ENCODE measurements around the gene ZNF467.
A peak's percentile ranks its signal among the peaks of the same experiment; 100 is the strongest.

ZNF467 gene

GRCh38 chr7:149773446-149774236, at the start of gene ZNF467:
Gene ZNF467, minus strand, starts transcription at chr7:149773588. Its CDS starts 2,556 bp downstream, at chr7:149771032.
- DNase-seq (ENCODE audit: low read depth), result peak; percentile 32

- DNase-seq (ENCODE audit: low read depth), result no peak
Observed at GRCh38 chr7:149822353-149822943, 49.1 kb upstream of the ZNF467 start.

- no peak for DNase-seq (ENCODE audit: low read depth)
Observed at GRCh38 chr7:149821191-149822148, 48.1 kb upstream of the ZNF467 start.

DNA sequence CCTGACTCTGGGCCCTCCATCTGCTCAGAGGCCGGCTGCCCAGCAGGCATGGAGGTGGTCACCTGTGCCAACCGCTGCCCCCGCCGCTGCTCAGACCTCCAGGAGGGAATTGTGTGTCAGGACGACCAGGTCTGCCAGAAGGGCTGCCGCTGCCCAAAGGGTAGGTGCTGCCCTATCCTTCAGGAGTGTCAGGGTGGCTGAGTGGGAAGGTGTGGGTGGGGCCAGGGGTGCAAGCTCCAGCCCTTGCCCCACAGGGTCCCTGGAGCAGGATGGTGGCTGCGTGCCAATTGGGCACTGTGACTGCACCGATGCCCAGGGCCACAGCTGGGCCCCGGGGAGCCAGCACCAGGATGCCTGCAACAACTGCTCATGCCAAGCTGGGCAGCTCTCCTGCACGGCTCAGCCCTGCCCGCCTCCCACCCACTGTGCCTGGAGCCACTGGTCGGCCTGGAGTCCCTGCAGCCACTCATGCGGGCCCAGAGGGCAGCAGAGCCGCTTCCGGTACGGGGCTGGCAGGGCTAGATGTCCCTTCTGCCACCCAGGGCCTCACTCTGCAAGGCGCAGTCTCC, 47.3 kb upstream of the ZNF467 start:
- DNase-seq (ENCODE audit: low read depth), result no peak

GRCh38 chr7:149819961-149820340, 46.6 kb upstream of the ZNF467 start:
- DNase-seq (ENCODE audit: low read depth), result no peak

GRCh38 chr7:149819141-149819960, 46.0 kb upstream of the ZNF467 start:
- DNase-seq (ENCODE audit: low read depth), result no peak

DNA sequence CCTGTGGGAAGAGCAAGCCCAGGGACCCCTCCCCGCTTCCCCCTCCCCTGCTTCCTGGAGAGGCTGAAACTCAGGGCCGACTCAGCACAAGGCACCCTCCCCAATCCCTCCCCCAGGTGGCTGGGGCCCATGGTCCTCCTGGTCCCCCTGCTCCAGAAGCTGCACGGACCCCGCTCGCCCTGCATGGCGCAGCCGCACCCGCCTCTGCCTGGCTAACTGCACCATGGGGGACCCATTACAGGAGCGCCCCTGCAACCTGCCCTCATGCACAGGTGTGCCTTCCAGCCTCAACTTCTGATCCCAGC, 45.1 kb upstream of the ZNF467 start:
- no peak for DNase-seq (ENCODE audit: low read depth)

DNA sequence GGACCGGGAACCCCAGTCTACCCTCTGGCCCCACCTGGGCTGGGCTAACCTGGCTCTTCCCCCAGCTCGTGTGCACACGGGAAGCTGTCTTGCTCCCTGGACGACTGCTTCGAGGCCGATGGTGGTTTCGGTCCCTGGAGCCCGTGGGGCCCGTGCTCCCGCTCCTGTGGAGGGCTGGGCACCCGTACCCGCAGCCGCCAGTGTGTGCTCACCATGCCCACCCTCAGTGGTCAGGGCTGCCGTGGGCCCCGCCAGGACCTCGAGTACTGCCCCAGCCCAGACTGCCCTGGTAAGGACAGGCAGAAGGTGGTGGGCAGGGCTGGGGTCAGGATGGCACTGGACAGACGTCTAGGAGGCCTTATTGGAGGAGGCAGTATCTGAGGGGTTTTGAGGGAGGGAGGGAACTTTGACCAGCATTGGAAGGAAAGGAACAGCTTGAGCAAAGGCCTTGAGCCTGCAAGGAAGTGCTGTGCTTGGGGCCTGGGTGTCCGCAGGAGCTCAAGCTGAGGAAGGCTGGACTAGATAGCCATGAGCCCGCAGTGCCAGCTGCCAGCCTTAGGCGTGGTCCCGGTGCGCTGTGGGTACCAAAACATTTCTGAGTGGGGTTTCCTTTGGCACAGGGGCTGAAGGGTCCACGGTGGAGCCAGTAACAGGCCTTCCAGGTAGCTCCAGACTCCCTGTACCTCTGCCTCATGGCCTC, 44.6 kb upstream of the ZNF467 start:
- no peak for DNase-seq (ENCODE audit: low read depth)

- no peak for DNase-seq (ENCODE audit: low read depth)
Observed at GRCh38 chr7:149817301-149817771, 43.9 kb upstream of the ZNF467 start.

DNA sequence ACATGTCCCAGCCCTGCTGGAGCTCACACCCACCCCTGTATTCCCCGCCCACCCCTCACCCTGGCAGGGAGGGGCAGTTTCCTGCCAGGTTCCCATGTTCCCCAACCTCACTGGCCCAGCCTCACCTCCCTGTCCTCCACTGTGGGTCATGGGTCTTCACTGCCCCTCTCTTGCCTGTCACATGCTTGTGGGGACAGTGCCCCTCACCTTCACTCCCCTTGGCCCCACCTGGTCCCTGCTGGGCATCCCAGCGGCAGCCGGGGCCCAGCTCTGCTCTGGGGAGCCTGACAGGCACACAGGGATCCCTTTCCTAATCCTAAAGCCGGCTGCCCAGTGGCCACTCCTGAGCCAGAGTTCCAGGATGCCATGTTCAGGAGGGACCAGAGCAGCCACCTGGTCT, 43.4 kb upstream of the ZNF467 start:
- DNase-seq (ENCODE audit: low read depth), result no peak

DNA sequence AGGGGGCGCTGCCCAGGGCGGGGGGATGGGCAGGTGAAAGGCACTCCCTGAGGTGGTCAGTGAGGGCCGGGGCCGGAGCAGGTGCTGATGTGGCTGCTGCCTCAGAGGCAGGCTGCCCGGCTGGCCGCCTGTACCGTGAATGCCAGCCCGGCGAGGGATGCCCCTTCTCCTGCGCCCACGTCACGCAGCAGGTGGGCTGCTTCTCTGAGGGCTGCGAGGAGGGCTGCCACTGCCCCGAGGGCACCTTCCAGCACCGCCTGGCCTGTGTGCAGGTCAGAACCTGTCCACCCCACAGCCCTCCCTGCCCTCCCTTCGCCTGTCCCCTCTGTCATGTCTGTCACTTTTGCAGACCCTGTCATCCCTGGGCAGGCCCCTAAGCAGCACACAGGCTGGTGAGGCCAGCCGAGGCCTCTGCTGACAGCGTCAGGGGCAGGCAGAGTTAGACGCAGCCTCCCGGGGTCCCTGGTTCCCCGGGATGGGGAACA, 42.9 kb upstream of the ZNF467 start:
- no peak for DNase-seq (ENCODE audit: low read depth)

DNA sequence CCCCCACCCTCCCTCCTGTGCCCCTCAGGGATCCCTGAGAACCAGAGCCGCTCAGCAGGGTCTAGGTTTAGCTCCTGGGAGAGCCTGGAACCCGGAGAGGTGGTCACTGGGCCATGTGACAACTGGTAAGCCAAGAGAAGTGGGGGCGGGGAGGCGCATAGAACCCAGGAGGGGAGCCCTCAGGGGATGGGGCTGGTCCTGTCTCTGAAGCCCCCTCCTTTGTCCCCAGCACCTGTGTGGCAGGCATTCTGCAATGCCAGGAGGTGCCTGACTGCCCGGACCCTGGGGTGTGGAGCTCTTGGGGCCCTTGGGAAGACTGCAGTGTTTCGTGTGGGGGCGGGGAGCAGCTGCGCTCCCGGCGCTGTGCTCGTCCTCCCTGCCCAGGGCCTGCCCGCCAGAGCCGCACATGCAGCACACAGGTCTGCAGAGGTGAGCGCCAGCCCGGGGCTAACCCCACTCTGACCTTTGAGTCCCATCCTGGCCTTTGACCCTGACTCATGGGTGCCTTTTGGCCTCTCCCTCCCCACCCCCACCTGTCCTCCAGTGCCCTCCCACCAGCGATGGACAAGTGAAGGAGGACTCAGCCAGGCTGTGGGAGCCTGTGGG, 42.4 kb upstream of the ZNF467 start:
- no peak for DNase-seq (ENCODE audit: low read depth)

- DNase-seq (ENCODE audit: low read depth), result no peak
Observed at GRCh38 chr7:149815121-149815520, 41.7 kb upstream of the ZNF467 start.

DNA sequence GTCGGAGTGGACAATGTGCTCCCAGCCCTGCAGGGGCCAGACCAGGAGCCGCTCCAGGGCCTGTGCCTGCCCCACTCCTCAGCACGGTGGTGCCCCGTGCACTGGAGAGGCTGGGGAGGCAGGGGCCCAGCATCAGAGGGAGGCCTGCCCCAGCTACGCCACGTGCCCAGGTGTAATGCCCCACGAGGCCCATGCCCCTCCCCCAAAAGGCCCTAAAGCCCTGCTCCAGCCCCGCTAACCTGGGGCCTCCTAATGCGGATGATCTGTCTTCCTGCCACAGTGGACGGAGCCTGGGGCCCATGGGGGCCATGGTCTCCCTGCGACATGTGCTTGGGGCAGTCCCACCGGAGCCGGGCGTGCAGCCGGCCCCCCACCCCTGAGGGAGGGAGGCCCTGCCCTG, 41.1 kb upstream of the ZNF467 start:
- DNase-seq (ENCODE audit: low read depth), result no peak

GRCh38 chr7:149813254-149814035, 40.1 kb upstream of the ZNF467 start:
- no peak for DNase-seq (ENCODE audit: low read depth)

GRCh38 chr7:149811831-149812490, 38.6 kb upstream of the ZNF467 start:
- DNase-seq (ENCODE audit: low read depth), result no peak

GRCh38 chr7:149811221-149811620, 37.8 kb upstream of the ZNF467 start:
- DNase-seq (ENCODE audit: low read depth), result no peak

- DNase-seq (ENCODE audit: low read depth), result no peak
Observed at GRCh38 chr7:149809215-149809614, 35.8 kb upstream of the ZNF467 start.

GRCh38 chr7:149808311-149808710, 34.9 kb upstream of the ZNF467 start:
- DNase-seq (ENCODE audit: low read depth), result no peak

Measured in stimulated activated CD8-positive, alpha-beta memory T cell treated with anti-CD3 and anti-CD28 coated beads, Interleukin-15, amount 100 ng/mL, for 1 hour (primary cell).